ENCODE data around the gene NRIP2.

The NRIP2 gene

GRCh38 chr12:2844786-2845185 lies 10.0 kb upstream of the NRIP2 start:
- peak; percentile 52 for DNase-seq

GRCh38 chr12:2842948-2843347 lies 8.1 kb upstream of the NRIP2 start:
- no peak for DNase-seq

- DNase-seq = no peak
Measured at GRCh38 chr12:2841056-2841650, 6.3 kb upstream of the NRIP2 start.

GRCh38 chr12:2836574-2836973 lies 1.7 kb upstream of the NRIP2 start:
- DNase-seq = no peak

- DNase-seq = no peak
Measured at GRCh38 chr12:2835691-2836403, 1.0 kb upstream of the NRIP2 start.

GRCh38 chr12:2833810-2834209 lies 1.0 kb downstream of the NRIP2 start:
- no peak for DNase-seq

GRCh38 chr12:2833327-2833726 lies 1.5 kb downstream of the NRIP2 start:
- DNase-seq = no peak

GRCh38 chr12:2832550-2833127 lies 2.2 kb downstream of the NRIP2 start:
- DNase-seq = no peak

- no peak for DNase-seq
Measured at GRCh38 chr12:2829275-2829674, 5.6 kb downstream of the NRIP2 start.

GRCh38 chr12:2826721-2827515 lies 7.9 kb downstream of the NRIP2 start:
- DNase-seq = no peak

- no peak for DNase-seq
Measured at GRCh38 chr12:2826036-2826435, 8.8 kb downstream of the NRIP2 start.

- no peak for DNase-seq
Measured at GRCh38 chr12:2825132-2825531, 9.7 kb downstream of the NRIP2 start.

GRCh38 chr12:2824541-2824940 lies 10.3 kb downstream of the NRIP2 start:
- no peak for DNase-seq

GRCh38 chr12:2823483-2823882 lies 11.4 kb downstream of the NRIP2 start:
- no peak for DNase-seq

- DNase-seq = no peak
Measured at GRCh38 chr12:2820432-2820831, 14.4 kb downstream of the NRIP2 start.

- DNase-seq = no peak
Measured at GRCh38 chr12:2819810-2820209, 15.0 kb downstream of the NRIP2 start.

- peak; percentile 78 for DNase-seq
Measured at GRCh38 chr12:2813214-2814185, 21.3 kb downstream of the NRIP2 start.

- DNase-seq = peak; percentile 99
Measured at GRCh38 chr12:2812290-2813213, 22.3 kb downstream of the NRIP2 start, which contains the start of gene ITFG2. Gene ITFG2 (plus strand): TSS chr12:2812668. CDS start chr12:2812761, 93 bp downstream.

GRCh38 chr12:2811801-2812200 lies 23.0 kb downstream of the NRIP2 start:
- no peak for DNase-seq

- no peak for DNase-seq
Measured at GRCh38 chr12:2806700-2807099, 28.1 kb downstream of the NRIP2 start.

GRCh38 chr12:2805143-2805520 lies 29.7 kb downstream of the NRIP2 start:
- DNase-seq = peak; percentile 60
